HepG2 (cell line): ENCODE data around the gene ANG. TPM values are rescaled to one million over a fixed set of nuclear protein-coding genes. Genes with fewer than 3 reads are reported as not detected.

ENCODE experiments used
- HNF1A ChIP-seq, 2 experiments: sonication (generic) in 1 of 2; formaldehyde crosslinking in 1 of 2; IDR thresholded peaks; 2 replicates each; pipeline versions ENCODE4 v1.4.0 to v1.6.1; 2016 to 2020; ENCODE audit warnings: borderline replicate concordance in 1 of 2, low read depth in 1 of 2, mild to moderate bottlenecking in 1 of 2, missing genetic modification reagents in 1 of 2
- IKZF4 ChIP-seq: sonication (generic); formaldehyde crosslinking; IDR thresholded peaks from 2 replicates; pipeline ENCODE4 v1.5.1; 2020; ENCODE audit warnings: borderline replicate concordance, mild to moderate bottlenecking, low read depth, missing genetic modification reagents; ENCODE audit errors: not compliant biosample characterization
- KDM5B ChIP-seq: sonication (generic); formaldehyde crosslinking; IDR thresholded peaks from 2 replicates; pipeline ENCODE4 v1.4.0; 2020; ENCODE audit warnings: missing genetic modification reagents, mild to moderate bottlenecking, borderline replicate concordance
- NCOA1 ChIP-seq: sonication (generic); formaldehyde crosslinking; IDR thresholded peaks from 2 replicates; pipeline ENCODE4 v1.9.0; 2021; ENCODE audit warnings: missing genetic modification reagents
- NR2F1 ChIP-seq, 2 experiments: fragments of 450-650 bp in 1 of 2; formaldehyde crosslinking in 1 of 2; IDR thresholded peaks; 2 replicates each; pipeline versions ENCODE4 v1.5.0 to v1.6.1; 2016 to 2020; ENCODE audit warnings: mild to moderate bottlenecking in 1 of 2, missing compliant biosample characterization in 1 of 2, missing genetic modification reagents in 1 of 2, moderate library complexity in 1 of 2
- RCOR2 ChIP-seq: IDR thresholded peaks from 2 replicates; pipeline ENCODE4 v1.6.1; 2016; ENCODE audit warnings: missing biosample characterization, missing genetic modification reagents
- RFX3 ChIP-seq: IDR thresholded peaks from 2 replicates; pipeline ENCODE4 v1.6.1; 2016; ENCODE audit warnings: missing biosample characterization, missing genetic modification reagents
- RXRA ChIP-seq: sonication (generic); formaldehyde crosslinking; IDR thresholded peaks from 2 replicates; pipeline ENCODE4 v1.5.1; 2020; ENCODE audit warnings: missing genetic modification reagents
- RXRB ChIP-seq: IDR thresholded peaks from 2 replicates; pipeline ENCODE4 v1.6.1; 2016; ENCODE audit warnings: borderline replicate concordance, missing genetic modification reagents, missing compliant biosample characterization
- SALL1 ChIP-seq: sonication (generic); formaldehyde crosslinking; IDR thresholded peaks from 2 replicates; pipeline ENCODE4 v1.8.0; 2022; ENCODE audit warnings: mild to moderate bottlenecking, missing genetic modification reagents
- TRIM24 ChIP-seq: sonication (generic); formaldehyde crosslinking; IDR thresholded peaks from 2 replicates; pipeline ENCODE4 v1.8.0; 2022; ENCODE audit warnings: mild to moderate bottlenecking, missing genetic modification reagents
- ZBTB7B ChIP-seq: sonication (generic); formaldehyde crosslinking; IDR thresholded peaks from 2 replicates; pipeline ENCODE4 v1.4.0; 2020; ENCODE audit warnings: missing genetic modification reagents
- ZFP36L2 ChIP-seq: sonication (generic); formaldehyde crosslinking; IDR thresholded peaks from 2 replicates; pipeline ENCODE4 v1.4.0; 2020; ENCODE audit warnings: missing genetic modification reagents
- ZFP82 ChIP-seq: sonication (generic); formaldehyde crosslinking; IDR thresholded peaks from 2 replicates; pipeline ENCODE4 v1.5.1; 2020; ENCODE audit warnings: mild to moderate bottlenecking, missing genetic modification reagents, borderline replicate concordance
- ZFP90 ChIP-seq: sonication (generic); formaldehyde crosslinking; IDR thresholded peaks from 2 replicates; pipeline ENCODE4 v1.8.0; 2022; ENCODE audit warnings: missing genetic modification reagents, mild to moderate bottlenecking, inconsistent platforms, borderline replicate concordance
- ZNF136 ChIP-seq: sonication (generic); formaldehyde crosslinking; IDR thresholded peaks from 2 replicates; pipeline ENCODE4 v1.8.1; 2022; ENCODE audit warnings: low read depth, mild to moderate bottlenecking, moderate library complexity, missing genetic modification reagents
- ZNF331 ChIP-seq: sonication (generic); formaldehyde crosslinking; IDR thresholded peaks from 2 replicates; pipeline ENCODE4 v1.4.0; 2020; ENCODE audit warnings: missing genetic modification reagents
- ZNF382 ChIP-seq: sonication (generic); formaldehyde crosslinking; IDR thresholded peaks from 2 replicates; pipeline ENCODE4 v1.5.0; 2020; ENCODE audit warnings: missing genetic modification reagents, mild to moderate bottlenecking, borderline replicate concordance
- ZNF430 ChIP-seq: sonication (generic); formaldehyde crosslinking; IDR thresholded peaks from 2 replicates; pipeline ENCODE4 v1.9.0; 2021; ENCODE audit warnings: mild to moderate bottlenecking, missing genetic modification reagents
- ZNF451 ChIP-seq: sonication (generic); formaldehyde crosslinking; IDR thresholded peaks from 2 replicates; pipeline ENCODE4 v1.5.0; 2020; ENCODE audit warnings: mild to moderate bottlenecking, missing genetic modification reagents
- ZNF530 ChIP-seq: sonication (generic); formaldehyde crosslinking; IDR thresholded peaks from 2 replicates; pipeline ENCODE4 v1.5.0; 2020; ENCODE audit warnings: low read depth, mild to moderate bottlenecking, missing genetic modification reagents
- ZNF569 ChIP-seq: sonication (generic); formaldehyde crosslinking; IDR thresholded peaks from 2 replicates; pipeline ENCODE4 v1.5.0; 2020; ENCODE audit warnings: mild to moderate bottlenecking, missing genetic modification reagents, moderate library complexity, borderline replicate concordance
- ZNF713 ChIP-seq: sonication (generic); formaldehyde crosslinking; IDR thresholded peaks from 2 replicates; pipeline ENCODE4 v1.4.0; 2020; ENCODE audit warnings: mild to moderate bottlenecking, missing genetic modification reagents
- polyA plus RNA-seq, 8 experiments: library from polyadenylated mRNA; depleted of rRNA in 3 of 8; stranded (reverse) in 7 of 8; unstranded in 1 of 8; fragments of >200 nt; fragmentation: Illumina TruSeq in 4 of 8; extraction: Trizol in 4 of 8; gene quantifications; 2 replicates each; pipeline versions ENCODE4 v1.2.1 to v1.2.3, GENCODE V29; 2011 to 2016; ENCODE audit warnings: low read depth in 4 of 8, missing spikeins in 1 of 8, mixed read lengths in 1 of 8; ENCODE audit not compliant: insufficient read depth in 1 of 8
- total RNA-seq, 5 experiments: library from RNA; depleted of rRNA; stranded (reverse); fragments of >200 nt; fragmentation: Illumina TruSeq; extraction: Trizol; gene quantifications; 2 replicates each; pipeline ENCODE4 v1.2.3, GENCODE V29; 2016; ENCODE audit warnings: low read depth in 1 of 5
- TF ChIP-seq, protein P1 (sequence below): sonication (generic); formaldehyde crosslinking; IDR thresholded peaks from 2 replicates; pipeline ENCODE4 v1.4.0; 2020; ENCODE audit warnings: missing genetic modification reagents

The ANG gene
- total and polyA plus RNA-seq, 2 of the 13 experiments (the other 11 are each of a cell fraction or from before 2014, with no cell fraction given), result 83.6 to 401 TPM

GRCh38 chr14:20688167-20688839 lies at the start of gene ANG (continued):
- TF ChIP-seq HNF1A (IDR thresholded peaks at IDR 0.05; ENCODE audit: low read depth) (peak; percentile 78), HNF1A (CRISPR knock-in tag; IDR thresholded peaks at IDR 0.05; ENCODE audit: borderline replicate concordance) (0 out of 2 replicates have a peak, but pooled peaks have one; percentile 34), IKZF4 (CRISPR knock-in tag) (no peak), ZNF530 (CRISPR knock-in tag) (no peak), RCOR2 (CRISPR knock-in tag) (peak; percentile 14; the same call in 1 of the 2 replicates), SALL1 (CRISPR knock-in tag) (no peak; the same call in 1 of the 2 replicates), RXRB (CRISPR knock-in tag) (peak; percentile 87), ZNF331 (CRISPR knock-in tag) (no peak), NCOA1 (CRISPR knock-in tag) (peak; percentile 74; the same call in 1 of the 2 replicates), ZFP82 (CRISPR knock-in tag) (no peak), ZNF430 (CRISPR knock-in tag) (peak; percentile 70; the same call in 1 of the 2 replicates), ZNF136 (CRISPR knock-in tag) (no peak), KDM5B (no peak), RXRA (peak; percentile 83; the same call in 1 of the 2 replicates), ZNF451 (no peak), ZBTB7B (CRISPR knock-in tag) (no peak), ZNF382 (CRISPR knock-in tag) (no peak), ZNF713 (CRISPR knock-in tag) (no peak), TRIM24 (CRISPR knock-in tag) (no peak), NR2F1 (CRISPR knock-in tag; IDR thresholded peaks at IDR 0.05) (no peak), ZNF569 (no peak), ZFP36L2 (CRISPR knock-in tag) (no peak), RFX3 (no peak), ZFP90 (no peak)
- TF ChIP-seq, protein P1, sequence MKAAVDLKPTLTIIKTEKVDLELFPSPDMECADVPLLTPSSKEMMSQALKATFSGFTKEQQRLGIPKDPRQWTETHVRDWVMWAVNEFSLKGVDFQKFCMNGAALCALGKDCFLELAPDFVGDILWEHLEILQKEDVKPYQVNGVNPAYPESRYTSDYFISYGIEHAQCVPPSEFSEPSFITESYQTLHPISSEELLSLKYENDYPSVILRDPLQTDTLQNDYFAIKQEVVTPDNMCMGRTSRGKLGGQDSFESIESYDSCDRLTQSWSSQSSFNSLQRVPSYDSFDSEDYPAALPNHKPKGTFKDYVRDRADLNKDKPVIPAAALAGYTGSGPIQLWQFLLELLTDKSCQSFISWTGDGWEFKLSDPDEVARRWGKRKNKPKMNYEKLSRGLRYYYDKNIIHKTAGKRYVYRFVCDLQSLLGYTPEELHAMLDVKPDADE (CRISPR knock-in tag), result no peak
